Brain pericyte (primary cell): ENCODE measurements around the gene MBNL2.

Experiments used
- DNase-seq: peaks from one replicate; pipeline ENCODE4 v3.0.0-alpha.2; 2012; ENCODE audit warnings: low read depth, low spot score

Gene MBNL2

DNA sequence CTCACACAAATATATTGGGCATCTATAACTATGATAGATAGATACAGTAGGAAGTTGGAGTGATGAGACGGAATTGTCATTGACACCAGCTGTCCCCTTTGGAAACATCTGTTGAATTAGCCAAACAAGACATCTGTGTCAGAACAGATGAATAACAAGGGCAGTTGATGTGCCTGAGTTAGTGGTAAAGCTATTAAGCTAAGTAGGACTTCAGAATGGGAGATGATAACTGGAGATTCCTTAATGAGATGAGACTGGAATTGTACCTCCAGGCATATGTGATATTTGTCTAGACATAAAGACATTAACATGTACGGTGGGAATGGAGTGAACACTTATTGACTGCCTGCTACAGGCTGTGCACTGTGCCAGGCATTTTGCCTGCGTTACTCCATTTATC is 78.7 kb downstream of the MBNL2 start:
- no peak for DNase-seq

DNA sequence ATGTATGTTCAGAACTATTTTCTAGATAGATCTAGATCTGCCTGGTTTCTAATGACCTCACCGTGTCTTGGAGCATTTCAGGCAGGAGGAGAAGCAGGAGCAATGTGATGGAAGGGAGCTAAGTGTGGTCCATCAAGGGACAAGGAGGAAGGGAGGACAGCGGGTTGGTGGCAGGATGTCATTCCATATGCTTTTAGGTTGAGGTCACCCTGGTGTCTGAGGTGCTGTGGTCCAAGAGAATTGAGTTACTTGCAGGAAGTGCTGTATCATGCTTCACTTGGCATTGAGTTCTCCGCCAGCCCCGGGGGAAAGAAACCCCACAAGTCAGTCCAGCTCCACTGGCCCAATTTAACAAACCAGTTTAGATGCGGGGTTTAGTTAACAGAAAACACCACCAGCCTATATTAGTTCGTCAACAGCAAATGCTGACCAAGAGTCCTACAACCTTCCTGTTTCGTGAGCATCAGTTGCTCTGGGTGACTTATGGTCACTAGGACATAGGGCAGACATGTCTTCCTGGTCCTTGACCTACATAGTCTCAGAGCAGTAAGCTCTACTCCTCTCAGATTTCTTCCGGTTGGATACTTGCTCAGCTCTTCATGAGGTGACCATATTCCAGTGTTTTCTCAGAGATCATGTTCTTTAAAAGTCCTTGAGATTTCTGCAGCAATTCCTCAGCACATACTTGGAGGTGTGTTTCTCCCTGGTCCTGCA is 79.4 kb downstream of the MBNL2 start:
- DNase-seq = no peak

DNA sequence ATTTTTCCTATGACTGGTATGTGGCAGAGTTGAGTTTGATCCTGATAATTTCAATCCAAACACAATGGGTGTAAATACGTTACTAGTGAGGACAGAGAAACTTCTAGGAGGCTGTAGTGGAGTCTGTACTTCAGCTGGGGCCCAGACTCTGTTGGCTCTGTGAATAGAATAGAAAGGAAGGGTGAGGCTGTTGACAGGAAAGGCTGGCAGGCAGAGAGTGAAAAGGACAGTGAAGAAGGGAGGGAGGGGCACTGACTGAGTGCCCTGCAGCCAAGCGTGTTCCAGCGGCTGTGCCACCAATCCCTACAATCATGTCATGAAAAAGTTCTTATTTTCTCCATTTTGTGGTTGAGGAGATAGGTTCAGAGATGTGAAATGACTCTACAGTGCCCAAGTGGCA is 80.5 kb downstream of the MBNL2 start:
- DNase-seq = no peak

DNA sequence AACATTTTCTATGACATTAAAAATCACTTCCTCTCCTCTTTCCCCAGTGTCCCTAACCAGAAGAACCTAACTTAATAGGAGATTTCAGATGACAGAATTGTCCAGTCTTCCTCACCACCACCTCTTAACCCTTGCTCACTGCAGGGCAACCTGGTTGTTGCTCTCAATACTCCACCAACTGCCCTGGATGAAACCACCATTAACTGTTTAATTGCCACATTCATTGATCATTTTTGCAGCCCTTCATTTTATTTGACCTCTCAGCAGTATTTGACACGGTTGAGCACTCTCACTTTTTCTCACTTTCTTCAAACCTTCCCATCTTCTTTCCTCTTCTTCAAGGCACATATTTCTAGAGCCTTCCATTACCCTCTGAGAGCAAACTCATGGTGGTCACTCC is 84.0 kb downstream of the MBNL2 start:
- DNase-seq = no peak

DNA sequence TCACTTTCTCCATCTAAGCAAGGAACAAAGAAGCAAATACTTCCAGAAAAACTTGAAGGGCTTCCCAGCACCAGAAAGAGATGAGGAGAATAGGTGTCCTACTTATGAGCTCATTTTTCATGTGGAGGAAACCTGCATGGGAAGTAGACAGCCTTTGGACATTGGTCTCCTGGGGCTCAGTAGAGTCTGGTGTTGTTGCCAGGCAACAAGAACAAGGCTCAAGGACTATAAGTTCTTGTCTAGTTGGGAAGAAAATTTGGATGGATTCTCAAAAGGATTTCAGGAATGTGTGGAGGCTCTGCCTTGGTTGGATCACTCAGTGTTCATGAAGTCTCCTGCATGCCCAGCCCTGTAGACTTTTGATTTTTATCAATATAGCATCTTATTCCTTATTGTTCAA is 84.5 kb downstream of the MBNL2 start:
- DNase-seq = no peak

DNA sequence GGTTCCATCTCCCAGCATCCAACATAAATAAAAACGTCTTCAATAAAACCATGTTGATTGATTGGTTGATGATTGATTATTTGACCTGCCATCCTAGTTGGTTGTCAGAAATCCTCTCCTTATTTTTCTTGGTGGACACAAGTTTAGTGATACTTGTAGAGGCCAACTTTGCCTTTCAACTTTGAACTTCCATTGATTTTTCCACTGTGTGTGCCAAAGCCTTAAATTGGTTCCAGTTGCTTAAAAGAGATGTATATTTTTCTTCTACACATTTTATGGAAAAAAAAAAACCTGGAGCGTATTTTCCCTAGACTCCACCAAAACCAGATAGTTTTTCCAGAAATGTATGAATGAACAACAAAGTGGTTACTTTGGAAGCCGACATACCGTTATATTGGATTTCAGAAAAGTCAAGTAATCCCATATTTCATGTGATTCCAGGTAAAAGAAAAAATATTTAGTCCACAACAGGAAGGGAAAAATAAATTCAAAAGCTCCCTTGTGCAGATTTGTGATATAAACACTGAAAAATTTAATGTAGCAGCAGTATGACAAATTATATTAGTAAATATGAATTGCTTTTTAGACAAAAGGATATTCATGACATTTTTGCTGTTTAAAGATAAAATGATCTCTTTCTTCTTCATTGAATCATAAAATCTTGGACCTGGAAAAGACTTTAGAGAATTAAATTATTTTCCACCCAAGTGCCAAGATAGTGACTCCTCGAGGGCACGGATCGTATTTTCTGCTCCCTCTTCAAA is 85.2 kb downstream of the MBNL2 start:
- no peak for DNase-seq

DNA sequence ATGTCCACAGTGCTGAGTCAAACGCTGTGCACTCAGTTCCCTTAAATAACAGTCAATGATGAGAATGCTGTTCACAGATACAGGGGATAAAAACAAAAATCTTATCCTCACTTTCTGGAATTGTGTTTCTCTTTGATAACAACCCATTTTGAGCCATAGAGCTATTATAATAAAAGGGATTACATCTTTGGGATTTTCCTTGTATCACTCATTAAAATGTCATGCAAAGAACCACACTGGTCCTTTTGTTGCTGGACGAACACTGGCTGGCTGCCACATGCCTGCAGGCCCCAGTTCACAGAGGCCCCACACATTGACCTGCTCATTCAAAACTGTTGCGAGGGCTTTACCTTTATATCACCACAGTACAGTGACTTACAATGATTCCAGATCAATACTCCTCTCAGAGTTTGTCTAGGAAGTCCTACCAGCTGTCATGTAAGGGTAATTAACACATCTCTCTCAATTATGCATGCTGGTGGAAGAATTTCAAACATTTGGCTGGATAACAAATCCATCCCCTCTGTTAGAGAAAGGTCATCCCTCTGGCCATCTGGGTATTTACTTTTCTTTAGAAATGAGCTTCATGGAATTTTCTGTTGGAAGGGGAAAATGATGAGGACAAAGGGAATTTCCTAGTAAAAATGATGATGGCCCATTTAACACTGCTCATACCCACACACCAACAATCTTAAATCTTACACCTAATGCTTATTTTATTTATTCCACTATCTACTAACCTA is 85.9 kb downstream of the MBNL2 start:
- no peak for DNase-seq

DNA sequence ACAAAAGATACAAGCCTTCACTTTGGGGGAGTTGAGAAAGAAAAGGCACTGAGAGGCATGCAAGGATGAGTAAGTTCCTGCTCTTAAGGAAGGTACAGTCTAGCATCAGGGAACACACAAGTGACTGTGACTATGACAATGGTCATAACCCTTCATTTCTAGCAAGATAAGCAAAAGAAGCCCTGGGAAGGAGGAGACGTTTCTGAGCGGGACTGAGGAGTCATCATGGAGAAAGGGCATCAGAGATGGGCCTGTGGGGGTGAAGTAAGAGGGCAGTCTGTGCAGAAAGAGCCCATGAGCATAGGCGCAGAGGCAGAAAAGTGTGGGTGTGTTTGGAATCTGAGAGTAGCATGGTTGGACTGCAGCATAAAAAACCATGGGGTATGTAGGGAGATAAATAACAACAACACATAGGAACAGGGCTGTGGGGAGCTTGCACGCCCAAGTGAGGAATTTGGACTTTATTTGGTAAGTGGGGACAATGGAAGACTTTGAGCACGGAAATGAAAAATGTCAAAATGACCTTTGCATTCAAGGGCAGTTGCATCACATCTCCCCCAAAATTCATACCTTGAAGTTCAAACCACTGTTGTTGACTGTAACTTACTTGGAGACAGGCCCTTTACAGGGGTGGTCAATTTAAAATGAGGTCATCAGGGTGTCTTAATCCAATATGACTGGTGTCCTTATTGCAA is 86.7 kb downstream of the MBNL2 start:
- no peak for DNase-seq

DNA sequence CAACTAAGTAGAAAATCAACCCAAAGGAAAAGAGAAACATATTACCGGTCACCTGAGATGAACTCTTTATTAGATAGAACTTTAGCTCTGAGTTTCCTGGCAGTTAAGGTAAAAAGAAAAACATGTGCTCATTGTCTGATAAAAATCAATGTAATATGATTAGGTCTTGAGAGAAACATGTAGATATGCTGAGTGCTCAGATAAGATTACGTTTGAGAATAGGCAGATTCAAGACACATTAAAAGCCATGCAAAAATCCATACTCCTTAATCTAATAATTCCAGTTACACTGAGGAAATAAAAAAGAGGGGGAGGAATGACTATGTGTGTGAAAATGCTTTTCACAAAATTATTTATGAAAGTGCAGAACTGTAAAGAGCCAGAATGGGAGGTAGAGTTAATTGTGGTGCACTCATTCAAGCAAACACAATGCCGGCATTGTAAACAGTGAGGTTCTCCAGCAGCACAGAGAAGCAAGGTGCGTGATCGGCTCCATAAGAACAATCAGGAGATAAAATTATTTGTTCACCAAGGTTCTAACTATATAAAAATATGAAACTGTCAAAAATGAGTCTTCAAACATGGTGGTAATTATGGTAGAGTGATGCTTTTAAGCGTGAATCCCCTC is 88.8 kb downstream of the MBNL2 start:
- DNase-seq = no peak

DNA sequence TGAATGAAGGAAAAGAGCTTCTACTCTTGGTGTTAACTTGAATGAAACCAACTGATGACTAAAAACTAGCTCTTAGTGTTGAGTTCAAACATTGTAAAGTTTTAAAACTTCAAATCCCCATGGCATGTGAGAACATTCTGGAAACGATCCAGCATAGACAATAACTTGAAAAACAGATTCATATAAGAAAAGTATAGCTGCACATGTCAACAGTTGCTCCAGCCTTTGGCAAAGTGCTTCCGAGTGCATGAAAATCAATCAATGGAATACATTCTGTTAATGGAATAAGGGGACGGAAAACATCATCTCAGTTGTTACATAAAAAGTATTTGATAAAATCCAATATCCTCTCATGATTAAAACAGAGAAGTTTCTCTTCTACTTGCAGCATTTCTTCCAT is 89.8 kb downstream of the MBNL2 start:
- no peak for DNase-seq

DNA sequence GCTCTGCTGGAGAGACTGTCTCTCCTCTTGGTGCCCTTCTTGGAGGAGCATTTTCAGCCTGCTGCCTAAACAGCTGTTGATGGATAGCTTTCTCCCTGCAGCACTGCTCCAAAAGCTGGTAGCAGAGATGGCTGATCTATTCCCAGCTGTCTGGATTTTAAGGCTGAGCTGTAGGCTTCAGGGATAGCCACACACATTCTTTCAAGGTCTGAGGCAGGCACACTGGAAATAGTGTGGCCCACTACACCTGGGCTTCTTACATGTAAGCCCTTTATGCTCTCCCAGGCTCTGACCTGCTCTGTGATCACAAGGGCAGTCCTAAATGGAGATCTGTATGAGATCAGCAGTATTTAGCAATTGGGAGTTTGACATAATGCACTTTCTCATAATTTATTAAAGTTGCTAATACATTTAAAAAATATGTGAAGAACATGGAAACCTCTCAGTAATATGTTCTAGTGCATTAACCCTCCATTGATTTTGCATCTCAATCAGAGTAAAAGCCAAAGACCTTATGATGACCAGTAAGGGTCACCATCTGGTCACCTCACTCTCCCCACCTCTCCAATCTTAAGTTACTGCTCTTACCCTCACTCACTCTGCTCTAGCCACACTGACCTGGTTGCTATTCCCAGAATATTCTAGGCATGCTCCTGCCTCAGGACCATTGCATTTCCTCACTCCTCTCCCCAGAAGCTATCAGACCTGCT is 91.6 kb downstream of the MBNL2 start:
- no peak for DNase-seq

DNA sequence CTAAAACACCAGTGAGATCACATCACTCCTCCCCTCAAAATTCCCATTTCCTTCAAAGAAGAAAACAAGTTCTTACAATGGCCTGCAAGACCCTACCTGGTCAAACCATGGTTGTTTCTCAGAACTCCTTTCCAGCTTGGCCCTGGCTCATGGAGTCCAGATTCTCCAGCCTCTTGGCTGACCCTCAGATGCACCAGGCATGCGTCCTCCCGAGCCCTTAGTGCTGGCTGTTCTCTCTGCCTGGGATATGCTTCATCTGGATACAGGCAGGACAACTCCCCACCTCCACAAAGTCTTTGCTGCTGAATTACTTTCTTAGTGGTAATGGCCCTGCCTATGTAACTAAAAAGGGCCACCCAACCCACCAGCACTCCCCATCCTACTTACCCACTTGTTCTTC is 94.3 kb downstream of the MBNL2 start:
- no peak for DNase-seq

DNA sequence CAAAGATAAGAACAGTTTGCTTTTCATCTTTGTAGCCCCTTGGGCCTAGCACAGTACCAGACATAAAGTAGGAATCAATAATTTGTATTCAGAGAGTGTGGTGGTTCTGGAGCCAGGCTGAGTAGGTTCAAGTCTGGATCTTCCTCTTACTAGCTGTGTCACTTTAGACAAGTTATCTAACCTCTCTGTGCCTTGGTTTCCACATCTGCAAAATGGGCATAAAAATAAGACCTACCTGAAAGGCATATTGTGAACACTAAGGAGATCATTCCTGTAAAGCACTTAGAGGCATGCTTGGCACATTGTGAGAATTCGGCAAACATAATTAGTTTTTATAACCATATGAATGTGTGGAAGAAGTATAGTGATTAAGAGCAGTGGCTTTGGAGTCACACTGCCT is 95.8 kb downstream of the MBNL2 start:
- DNase-seq = no peak

DNA sequence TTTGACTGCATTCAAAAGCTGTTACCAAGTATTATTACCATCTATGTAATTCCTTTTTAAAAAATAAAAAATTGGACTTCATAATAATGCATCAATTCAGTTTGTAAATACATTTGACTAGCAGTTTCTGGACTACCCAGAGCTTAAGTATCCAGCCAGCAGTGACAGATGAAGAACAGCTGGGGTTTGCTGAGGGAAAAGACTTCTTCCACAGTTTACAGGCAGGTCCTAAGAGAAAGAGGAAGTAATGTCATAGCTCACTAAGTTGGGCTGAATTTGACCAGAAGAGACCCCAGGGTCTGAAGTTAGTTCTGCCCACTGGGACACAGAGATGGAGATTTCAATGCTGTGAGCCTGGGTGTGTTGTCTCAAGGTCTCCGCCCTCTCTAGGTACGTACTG is 96.4 kb downstream of the MBNL2 start:
- no peak for DNase-seq

DNA sequence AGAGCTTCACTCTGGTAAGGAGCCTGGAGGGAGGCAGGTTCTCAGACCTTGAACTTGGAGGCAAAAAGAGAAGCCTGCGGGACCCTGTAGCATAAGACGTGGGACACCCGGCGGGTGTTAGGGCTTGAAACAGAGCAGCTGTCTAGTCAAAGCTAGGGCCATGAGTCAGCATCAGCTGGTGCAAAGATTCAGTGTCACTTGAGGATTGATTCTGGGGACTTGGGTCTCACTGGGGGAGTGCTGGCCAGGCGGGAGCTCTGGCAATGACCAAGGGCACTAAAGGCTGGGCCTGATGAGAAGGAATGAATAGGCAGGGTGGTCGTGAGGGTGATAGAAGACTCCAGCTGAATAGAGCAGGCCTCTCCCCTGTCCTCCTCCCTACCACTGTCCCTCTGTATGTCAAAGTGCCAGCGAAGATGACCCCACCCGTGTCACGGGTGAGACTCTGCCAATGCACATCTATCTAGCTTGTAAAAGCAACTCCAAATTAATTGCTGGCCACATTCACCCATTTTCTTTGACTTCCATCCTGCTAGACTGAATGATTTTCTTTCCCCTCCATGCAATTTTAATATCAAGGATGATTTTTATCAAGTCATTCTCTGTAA is 97.1 kb downstream of the MBNL2 start:
- DNase-seq = no peak

DNA sequence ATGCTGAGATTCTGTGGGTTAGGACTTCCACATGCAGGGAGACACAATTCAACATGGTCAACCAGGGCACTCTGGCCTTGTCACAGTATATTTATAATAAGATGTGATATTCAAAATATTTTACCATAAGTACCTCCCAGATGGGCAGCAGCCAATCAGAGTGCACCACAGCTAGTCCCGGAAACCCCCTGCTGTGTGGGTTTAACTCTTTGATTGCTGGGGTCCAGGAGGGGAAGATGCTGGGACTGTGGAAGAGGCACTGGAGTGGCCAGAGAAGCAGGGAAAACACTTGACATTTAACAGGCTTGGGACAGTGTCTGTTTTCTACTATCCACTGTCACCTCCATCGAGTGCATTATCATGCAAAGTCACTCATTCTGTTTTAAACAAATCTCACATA is 99.0 kb downstream of the MBNL2 start:
- no peak for DNase-seq

DNA sequence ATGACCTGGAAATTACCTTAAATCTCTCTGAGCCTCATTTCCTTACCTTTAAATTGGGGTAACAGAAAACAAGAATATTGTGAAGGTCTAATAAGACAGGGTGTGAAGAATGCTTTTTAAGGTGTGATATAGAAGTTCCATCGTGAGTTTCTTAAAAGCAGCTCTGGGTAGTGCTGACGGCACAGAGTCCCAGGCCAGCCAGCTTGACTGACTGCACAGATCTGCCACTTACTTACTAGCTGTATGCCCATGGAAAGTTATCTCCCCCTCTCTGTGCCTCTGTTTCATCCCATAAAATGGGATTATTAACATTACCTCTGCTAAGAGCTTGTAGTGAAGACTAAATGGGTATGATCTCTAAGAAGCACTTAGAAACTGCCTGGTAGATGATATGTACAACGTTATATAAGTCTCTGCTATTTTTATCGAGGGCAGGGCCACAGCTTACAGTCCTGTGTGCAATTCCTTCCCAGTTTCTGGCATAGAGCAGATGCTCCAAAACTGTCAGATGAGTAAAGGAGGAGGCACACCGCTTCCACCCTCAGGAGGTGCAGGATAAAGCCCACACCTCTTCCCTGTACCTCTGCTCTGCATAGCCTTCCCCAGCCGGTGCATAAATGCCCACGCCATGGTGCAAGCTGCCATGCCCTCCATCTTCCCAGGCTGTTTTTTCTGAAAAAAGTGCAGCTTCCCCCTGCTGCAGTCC is 99.6 kb downstream of the MBNL2 start:
- no peak for DNase-seq

DNA sequence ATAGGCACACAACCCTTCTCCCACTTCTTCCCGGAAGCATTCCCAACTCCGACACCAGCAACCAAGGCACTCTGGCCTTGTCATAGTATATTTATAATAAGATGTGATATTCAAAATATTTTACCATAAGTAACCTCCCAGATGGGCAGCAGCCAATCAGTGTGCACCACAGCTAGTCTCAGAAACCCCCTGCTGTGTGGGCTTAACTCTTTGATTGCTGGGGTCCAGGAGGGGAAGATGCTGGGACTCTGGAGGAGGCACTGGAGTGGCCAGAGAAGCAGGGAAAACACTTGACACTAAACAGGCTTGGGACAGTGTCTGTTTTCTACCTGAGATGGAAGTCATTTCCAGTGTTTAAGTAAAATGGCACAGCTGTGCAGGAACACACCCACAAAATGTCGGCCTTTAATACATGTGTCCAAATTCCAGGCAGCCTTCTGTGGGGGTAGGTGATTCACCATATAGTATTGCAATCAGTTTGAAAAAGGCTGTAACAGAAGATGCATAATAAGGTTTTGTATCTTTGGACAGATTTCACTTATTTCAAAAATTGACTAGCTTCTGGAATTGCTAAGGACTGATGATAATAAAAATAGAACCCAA is 100.7 kb downstream of the MBNL2 start:
- DNase-seq = no peak

DNA sequence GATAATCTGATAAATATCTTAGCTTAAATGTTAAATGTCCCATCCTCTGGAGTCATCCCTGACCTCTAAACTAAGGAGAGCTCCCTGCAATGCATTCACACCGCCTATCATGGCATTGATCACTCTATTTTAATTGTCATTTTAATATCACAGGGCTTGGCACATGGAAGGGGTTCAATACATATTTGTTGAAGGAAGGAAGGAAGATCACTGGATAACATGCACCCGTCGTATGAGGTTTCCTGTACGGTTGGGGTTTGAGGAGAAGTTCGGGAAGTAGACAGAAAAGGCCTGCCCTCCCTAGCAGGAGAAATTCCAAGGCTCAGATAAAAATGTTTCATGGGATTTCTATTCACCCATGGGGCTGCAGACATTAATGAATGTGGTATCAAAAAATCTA is 102.0 kb downstream of the MBNL2 start:
- no peak for DNase-seq

DNA sequence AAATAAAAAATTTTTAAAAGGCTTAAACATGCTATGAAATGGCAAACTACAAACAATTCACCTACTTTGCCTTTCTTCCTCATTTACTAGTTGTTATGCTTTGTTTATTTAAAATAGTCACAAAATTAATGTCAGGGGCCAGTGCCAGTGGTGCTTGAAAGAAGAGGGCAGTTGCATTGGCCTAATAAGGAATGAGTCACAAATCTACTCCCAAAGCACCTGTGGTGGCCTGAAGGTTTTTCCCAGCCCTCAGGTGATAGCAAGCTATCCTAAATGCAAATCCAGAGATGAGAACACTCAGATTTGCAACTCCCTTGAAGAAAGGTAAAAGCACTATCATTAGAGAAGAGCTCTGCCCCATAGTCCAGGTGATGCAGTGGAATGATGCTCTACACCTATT is 103.6 kb downstream of the MBNL2 start:
- no peak for DNase-seq
